ENCODE measurements around the gene LYSMD4. TPM values are rescaled to one million over a fixed set of nuclear protein-coding genes. Genes with fewer than 3 reads are reported as not detected.

LYSMD4 gene
- total and polyA plus RNA-seq, 2 of the 8 experiments (the other 6 are each of a cell fraction or from before 2014, with no cell fraction given), result 7.5 to 17.5 TPM

DNA sequence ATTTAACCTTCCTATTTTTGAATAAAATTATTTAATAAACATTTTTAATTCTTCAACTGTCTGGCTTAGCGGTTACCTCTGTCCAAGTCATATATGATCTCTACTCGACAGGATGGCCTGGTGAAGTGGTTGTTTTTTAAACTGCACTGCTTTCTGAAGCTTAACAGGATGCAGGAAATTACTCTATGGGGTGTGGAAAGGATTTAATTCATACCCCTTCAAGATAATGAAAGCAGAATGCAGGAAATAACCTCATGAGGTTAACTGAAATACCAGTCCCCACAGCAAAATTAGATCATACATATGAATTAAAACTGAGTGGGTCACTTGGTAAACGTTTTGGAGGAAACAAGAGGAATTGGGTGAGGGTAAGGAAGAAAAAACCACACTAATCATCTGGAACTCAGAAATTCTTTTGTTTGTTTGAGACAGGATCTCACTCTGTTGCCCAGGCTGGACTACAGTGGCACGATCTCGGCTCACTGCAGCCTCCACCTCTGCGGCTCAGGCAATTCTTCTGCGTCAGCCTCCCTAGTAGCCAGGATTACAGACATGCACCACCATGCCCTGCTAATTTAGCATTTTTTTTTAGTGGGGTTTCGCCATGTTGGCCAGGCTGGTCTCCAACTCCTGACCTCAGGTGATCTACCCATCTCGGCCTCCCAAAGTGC lies 50.1 kb downstream of the LYSMD4 start (continued):
- no peak for TF ChIP-seq NANOG (IDR thresholded peaks at IDR 0.05; ENCODE audit: insufficient read depth, low read depth, low read length, poor library complexity, severe bottlenecking)
- TF ChIP-seq, protein P1, sequence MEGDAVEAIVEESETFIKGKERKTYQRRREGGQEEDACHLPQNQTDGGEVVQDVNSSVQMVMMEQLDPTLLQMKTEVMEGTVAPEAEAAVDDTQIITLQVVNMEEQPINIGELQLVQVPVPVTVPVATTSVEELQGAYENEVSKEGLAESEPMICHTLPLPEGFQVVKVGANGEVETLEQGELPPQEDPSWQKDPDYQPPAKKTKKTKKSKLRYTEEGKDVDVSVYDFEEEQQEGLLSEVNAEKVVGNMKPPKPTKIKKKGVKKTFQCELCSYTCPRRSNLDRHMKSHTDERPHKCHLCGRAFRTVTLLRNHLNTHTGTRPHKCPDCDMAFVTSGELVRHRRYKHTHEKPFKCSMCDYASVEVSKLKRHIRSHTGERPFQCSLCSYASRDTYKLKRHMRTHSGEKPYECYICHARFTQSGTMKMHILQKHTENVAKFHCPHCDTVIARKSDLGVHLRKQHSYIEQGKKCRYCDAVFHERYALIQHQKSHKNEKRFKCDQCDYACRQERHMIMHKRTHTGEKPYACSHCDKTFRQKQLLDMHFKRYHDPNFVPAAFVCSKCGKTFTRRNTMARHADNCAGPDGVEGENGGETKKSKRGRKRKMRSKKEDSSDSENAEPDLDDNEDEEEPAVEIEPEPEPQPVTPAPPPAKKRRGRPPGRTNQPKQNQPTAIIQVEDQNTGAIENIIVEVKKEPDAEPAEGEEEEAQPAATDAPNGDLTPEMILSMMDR (IDR thresholded peaks at IDR 0.05; ENCODE audit: control extremely low read depth in 1 of 3, insufficient read depth in 1 of 3, low read depth in 1 of 3, low read length in 3 of 3), result no peak
- TF ChIP-seq TAF1 (IDR thresholded peaks at IDR 0.05; ENCODE audit: low read depth, low read length), result no peak
- no peak for TF ChIP-seq POU5F1 (IDR thresholded peaks at IDR 0.05; ENCODE audit: low read depth, low read length)
- no peak for TF ChIP-seq KDM4A (IDR thresholded peaks at IDR 0.05; ENCODE audit: low read depth, low read length, severe bottlenecking)
- no peak for TF ChIP-seq CBX5 (IDR thresholded peaks at IDR 0.05; ENCODE audit: low read depth, low read length)
- no peak for TF ChIP-seq KDM5A (IDR thresholded peaks at IDR 0.05; ENCODE audit: low read length)
- TF ChIP-seq, protein P2, sequence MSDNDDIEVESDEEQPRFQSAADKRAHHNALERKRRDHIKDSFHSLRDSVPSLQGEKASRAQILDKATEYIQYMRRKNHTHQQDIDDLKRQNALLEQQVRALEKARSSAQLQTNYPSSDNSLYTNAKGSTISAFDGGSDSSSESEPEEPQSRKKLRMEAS (IDR thresholded peaks at IDR 0.05), result no peak
- TF ChIP-seq ZNF274 (IDR thresholded peaks at IDR 0.05; ENCODE audit: borderline replicate concordance, extremely low read depth, low read length), result no peak

All from H1 (cell line).